ENCODE data around the gene COPB2.
"Not testable (repeated sequence)": the region's sequence is repeated elsewhere in the genome, so short reads cannot be mapped to it uniquely, and the experiment has no call there.

COPB2 gene

GRCh38 chr3:139389552-139390368 is at the start of gene COPB2:
COPB2 (minus strand) TSS chr3:139389647; CDS start chr3:139389550, 97 bp downstream.
- peak; percentile 98 to 99 for DNase-seq

GRCh38 chr3:139434764-139435307 is 45.4 kb upstream of the COPB2 start:
- DNase-seq: no peak

GRCh38 chr3:139434228-139434627 is 44.8 kb upstream of the COPB2 start:
- no peak for DNase-seq

- no peak for DNase-seq
Measured at GRCh38 chr3:139433089-139433488, 43.6 kb upstream of the COPB2 start.

GRCh38 chr3:139430493-139430892 is 41.0 kb upstream of the COPB2 start:
- DNase-seq: no peak

GRCh38 chr3:139427283-139428060 is 38.0 kb upstream of the COPB2 start:
- peak; percentile 54 to 89 for DNase-seq

- no peak for DNase-seq
Measured at GRCh38 chr3:139425745-139426400, 36.4 kb upstream of the COPB2 start.

GRCh38 chr3:139423232-139423631 is 33.8 kb upstream of the COPB2 start:
- DNase-seq: no peak

- DNase-seq: no peak
Measured at GRCh38 chr3:139421460-139421859, 32.0 kb upstream of the COPB2 start.

GRCh38 chr3:139421040-139421439 is 31.6 kb upstream of the COPB2 start:
- no peak for DNase-seq

- no peak for DNase-seq
Measured at GRCh38 chr3:139418144-139418543, 28.7 kb upstream of the COPB2 start.

GRCh38 chr3:139416275-139416674 is 26.8 kb upstream of the COPB2 start:
- no peak for DNase-seq

- no peak for DNase-seq
Measured at GRCh38 chr3:139414608-139415224, 25.3 kb upstream of the COPB2 start.

- DNase-seq: not testable (repeated sequence)
Measured at GRCh38 chr3:139412891-139413290, 23.4 kb upstream of the COPB2 start.

GRCh38 chr3:139401155-139401554 is 11.7 kb upstream of the COPB2 start:
- DNase-seq: not testable (repeated sequence)

- peak; percentile 8 to 54 for DNase-seq
Measured at GRCh38 chr3:139396707-139397106, 7.3 kb upstream of the COPB2 start.

- DNase-seq: no peak
Measured at GRCh38 chr3:139394116-139394515, 4.7 kb upstream of the COPB2 start.

GRCh38 chr3:139388821-139389551 is 461 bp downstream of the COPB2 start:
- peak; percentile 48 to 50 for DNase-seq

- no peak for DNase-seq
Measured at GRCh38 chr3:139388077-139388476, 1.4 kb downstream of the COPB2 start.

GRCh38 chr3:139382291-139382690 is 7.2 kb downstream of the COPB2 start:
- not testable (repeated sequence) for DNase-seq

GRCh38 chr3:139380575-139380974 is 8.9 kb downstream of the COPB2 start:
- DNase-seq: no peak
